ENCODE measurements around the gene UBR3. TPM values are rescaled to one million over a fixed set of nuclear protein-coding genes. Genes with fewer than 3 reads are reported as not detected.

UBR3 gene
- total and polyA plus RNA-seq, 4 donors: 9.5 to 137 (median 25.7) TPM

- H3K9ac ChIP-seq (ENCODE audit: insufficient read depth in 1 of 2, low read length in 2 of 2): no peak overlapping the region
- no peak for TF ChIP-seq CTCF (IDR thresholded peaks at IDR 0.05; ENCODE audit: control extremely low read depth, extremely low read depth)
- H3K36me3 ChIP-seq (ENCODE audit: control insufficient read depth in 4 of 4, insufficient read depth in 4 of 4, low read length in 4 of 4): peaks cover 3 to 17% (median 10%) of the 10 kb centered on the region in 4 donors
- no peaks in the 10 kb centered on the region for H3K9me3 ChIP-seq (ENCODE audit: control insufficient read depth in 4 of 4, insufficient read depth in 3 of 4, low read length in 3 of 4)
- DNase-seq (peak in 2 of 3 donors; percentile 33 to 48), ATAC-seq (ENCODE audit: insufficient read depth, low FRiP score) (no peak)
- no peak overlapping the region for H3K4me3 ChIP-seq
- 77 to 79% methylated on average over 8 of the region's 8 CpGs for WGBS, 2 donors
- H3K27me3 ChIP-seq (ENCODE audit: control insufficient read depth in 3 of 3, insufficient read depth in 3 of 3, low read length in 2 of 3): no peaks in the 10 kb centered on the region
- H3K4me1 ChIP-seq (ENCODE audit: control insufficient read depth in 5 of 5, insufficient read depth in 5 of 5, low read length in 5 of 5): no peaks in the 10 kb centered on the region
- no peak overlapping the region for H3K27ac ChIP-seq (ENCODE audit: low read depth in 1 of 2, low read length in 1 of 2)
Measured at GRCh38 chr2:170006587-170007325, 179.5 kb downstream of the UBR3 start.

- Histone ChIP-seq H3K4me1 (ENCODE audit: control insufficient read depth in 5 of 5, insufficient read depth in 5 of 5, low read length in 5 of 5) (no peaks in the 10 kb centered on the region), H3K9ac (ENCODE audit: insufficient read depth in 1 of 2, low read length in 2 of 2) (no peak overlapping the region), H3K36me3 (ENCODE audit: control insufficient read depth in 4 of 4, insufficient read depth in 4 of 4, low read length in 4 of 4) (peaks cover 4 to 8% (median 5%) of the 10 kb centered on the region in 4 donors), H3K27me3 (ENCODE audit: control insufficient read depth in 3 of 3, insufficient read depth in 3 of 3, low read length in 2 of 3) (no peaks in the 10 kb centered on the region), H3K27ac (ENCODE audit: low read depth in 1 of 2, low read length in 1 of 2) (no peak overlapping the region), H3K9me3 (ENCODE audit: control insufficient read depth in 4 of 4, insufficient read depth in 3 of 4, low read length in 3 of 4) (no peaks in the 10 kb centered on the region), H3K4me3 (no peak overlapping the region)
- no peak for ATAC-seq (ENCODE audit: insufficient read depth, low FRiP score)
- no peak for DNase-seq
- WGBS, 2 donors: 78 to 84% methylated on average over 3 of the region's 3 CpGs
- no peak for TF ChIP-seq CTCF (IDR thresholded peaks at IDR 0.05; ENCODE audit: control extremely low read depth, extremely low read depth)
Measured at GRCh38 chr2:170009209-170009608, 182.0 kb downstream of the UBR3 start.

GRCh38 chr2:170012773-170013172 lies 185.5 kb downstream of the UBR3 start:
- DNase-seq (no peak), ATAC-seq (ENCODE audit: insufficient read depth, low FRiP score) (no peak)
- no peak for TF ChIP-seq CTCF (IDR thresholded peaks at IDR 0.05; ENCODE audit: control extremely low read depth, extremely low read depth)
- WGBS, 2 donors: 93 to 96% methylated on average over 4 of the region's 4 CpGs
- Histone ChIP-seq H3K4me3 (no peak overlapping the region), H3K36me3 (ENCODE audit: control insufficient read depth in 4 of 4, insufficient read depth in 4 of 4, low read length in 4 of 4) (peaks cover 0 to 4% (median 1%) of the 10 kb centered on the region in 4 donors), H3K9me3 (ENCODE audit: control insufficient read depth in 4 of 4, insufficient read depth in 3 of 4, low read length in 3 of 4) (no peaks in the 10 kb centered on the region), H3K27ac (ENCODE audit: low read depth in 1 of 2, low read length in 1 of 2) (no peak overlapping the region), H3K9ac (ENCODE audit: insufficient read depth in 1 of 2, low read length in 2 of 2) (no peak overlapping the region), H3K27me3 (ENCODE audit: control insufficient read depth in 3 of 3, insufficient read depth in 3 of 3, low read length in 2 of 3) (no peaks in the 10 kb centered on the region), H3K4me1 (ENCODE audit: control insufficient read depth in 5 of 5, insufficient read depth in 5 of 5, low read length in 5 of 5) (peaks cover 0 to 2% (median 0%) of the 10 kb centered on the region in 5 donors)

Measured in lung (tissue), 12 donors.